HL-60 (cell line): Measurements from ENCODE around the gene PRKAR1B.

Source experiments
- CTCF ChIP-seq: IDR thresholded peaks from one replicate; pipeline ENCODE4 v1.5.1; 2011; ENCODE audit warnings: low read length, control low read depth, inconsistent platforms; ENCODE audit not compliant: insufficient read depth
- POLR2AphosphoS5 ChIP-seq: IDR thresholded peaks from 2 replicates; pipeline ENCODE4 v1.6.1; 2012; ENCODE audit warnings: low read depth
- SPI1 ChIP-seq: IDR thresholded peaks from 2 replicates; pipeline ENCODE4 v1.6.1; 2012; ENCODE audit warnings: low read depth, mild to moderate bottlenecking, borderline replicate concordance
- TF ChIP-seq, protein P1 (sequence below): IDR thresholded peaks from 2 replicates; pipeline ENCODE4 v1.6.1; 2012; ENCODE audit warnings: low read depth; ENCODE audit not compliant: insufficient replicate concordance

GRCh38 chr7:641966-642365 lies 85.1 kb downstream of the PRKAR1B start:
- TF ChIP-seq CTCF (no peak), POLR2AphosphoS5 (no peak), SPI1 (no peak)
- TF ChIP-seq, protein P1, sequence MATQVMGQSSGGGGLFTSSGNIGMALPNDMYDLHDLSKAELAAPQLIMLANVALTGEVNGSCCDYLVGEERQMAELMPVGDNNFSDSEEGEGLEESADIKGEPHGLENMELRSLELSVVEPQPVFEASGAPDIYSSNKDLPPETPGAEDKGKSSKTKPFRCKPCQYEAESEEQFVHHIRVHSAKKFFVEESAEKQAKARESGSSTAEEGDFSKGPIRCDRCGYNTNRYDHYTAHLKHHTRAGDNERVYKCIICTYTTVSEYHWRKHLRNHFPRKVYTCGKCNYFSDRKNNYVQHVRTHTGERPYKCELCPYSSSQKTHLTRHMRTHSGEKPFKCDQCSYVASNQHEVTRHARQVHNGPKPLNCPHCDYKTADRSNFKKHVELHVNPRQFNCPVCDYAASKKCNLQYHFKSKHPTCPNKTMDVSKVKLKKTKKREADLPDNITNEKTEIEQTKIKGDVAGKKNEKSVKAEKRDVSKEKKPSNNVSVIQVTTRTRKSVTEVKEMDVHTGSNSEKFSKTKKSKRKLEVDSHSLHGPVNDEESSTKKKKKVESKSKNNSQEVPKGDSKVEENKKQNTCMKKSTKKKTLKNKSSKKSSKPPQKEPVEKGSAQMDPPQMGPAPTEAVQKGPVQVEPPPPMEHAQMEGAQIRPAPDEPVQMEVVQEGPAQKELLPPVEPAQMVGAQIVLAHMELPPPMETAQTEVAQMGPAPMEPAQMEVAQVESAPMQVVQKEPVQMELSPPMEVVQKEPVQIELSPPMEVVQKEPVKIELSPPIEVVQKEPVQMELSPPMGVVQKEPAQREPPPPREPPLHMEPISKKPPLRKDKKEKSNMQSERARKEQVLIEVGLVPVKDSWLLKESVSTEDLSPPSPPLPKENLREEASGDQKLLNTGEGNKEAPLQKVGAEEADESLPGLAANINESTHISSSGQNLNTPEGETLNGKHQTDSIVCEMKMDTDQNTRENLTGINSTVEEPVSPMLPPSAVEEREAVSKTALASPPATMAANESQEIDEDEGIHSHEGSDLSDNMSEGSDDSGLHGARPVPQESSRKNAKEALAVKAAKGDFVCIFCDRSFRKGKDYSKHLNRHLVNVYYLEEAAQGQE: no peak
